MCF 10A (cell line): ENCODE data around the gene LSM2. TPM values are rescaled to one million over a fixed set of nuclear protein-coding genes. Genes with fewer than 3 reads are reported as not detected.
A peak's percentile ranks its signal among the peaks of the same experiment; 100 is the strongest.

Experiments used
- BruUV-seq: library from RNA; stranded (reverse); fragments of 400-500 nt; replicated peaks from 2 replicates; lab custom pipeline; 2021; lab: Mats Ljungman, UMichigan
- CTCF ChIA-PET: fragments of 300-600 bp; sonication (Branson Sonifier 250); formaldehyde crosslinking; extraction: SDS; loops from one replicate; lab custom pipeline; 2021; ENCODE audit warnings: antibody characterized with exemption, inconsistent platforms; lab: Yijun Ruan, JAX
- POLR2A ChIA-PET: fragments of 300-600, 350-650 bp; sonication (Branson Sonifier 250); formaldehyde crosslinking; extraction: SDS; loops from one replicate; lab custom pipeline; 2020; ENCODE audit warnings: antibody characterized with exemption, inconsistent platforms; lab: Yijun Ruan, JAX
- DNase-seq: peaks from one replicate; pipeline ENCODE4 v3.0.0-alpha.2; 2018; ENCODE audit not compliant: unreplicated experiment
- H3K27ac Mint-ChIP-seq: one replicate; pipeline ENCODE4 v1.8.0; 2022; ENCODE audit warnings: mild to moderate bottlenecking, low read depth, mixed read lengths; ENCODE audit not compliant: unreplicated experiment
- H3K27me3 Mint-ChIP-seq: one replicate; pipeline ENCODE4 v1.8.0; 2022; ENCODE audit warnings: mixed read lengths; ENCODE audit not compliant: insufficient read depth, unreplicated experiment
- H3K36me3 Mint-ChIP-seq: one replicate; pipeline ENCODE4 v1.8.0; 2022; ENCODE audit warnings: mild to moderate bottlenecking, moderate library complexity, mixed read lengths; ENCODE audit not compliant: insufficient read depth, unreplicated experiment
- H3K4me1 Mint-ChIP-seq: one replicate; pipeline ENCODE4 v1.8.0; 2022; ENCODE audit warnings: mixed read lengths; ENCODE audit not compliant: insufficient read depth, unreplicated experiment
- H3K4me3 Mint-ChIP-seq: one replicate; pipeline ENCODE4 v1.8.0; 2022; ENCODE audit warnings: mild to moderate bottlenecking, moderate library complexity, mixed read lengths; ENCODE audit not compliant: unreplicated experiment
- H3K9me3 Mint-ChIP-seq: one replicate; pipeline ENCODE4 v1.8.0; 2022; ENCODE audit warnings: mixed read lengths; ENCODE audit not compliant: unreplicated experiment
- intact Hi-C: fragments of 100-400 bp; cut with micrococcal nuclease; formaldehyde crosslinking; loops from 2 replicates; pipeline ENCODE4 v1.14.1; 2022
- total RNA-seq: library from RNA; stranded (reverse); gene quantifications from 2 replicates; pipeline ENCODE4 v1.2.3, GENCODE V29; 2022
- TF ChIP-seq, protein P1 (sequence below): fragments of 200-600 bp; IDR thresholded peaks from one replicate; pipeline ENCODE4 v1.8.0; 2022; ENCODE audit warnings: antibody characterized with exemption, mild to moderate bottlenecking; ENCODE audit not compliant: unreplicated experiment

Gene LSM2
- total RNA-seq, 1 experiment from 2014 or later = 47.4 TPM

DNA sequence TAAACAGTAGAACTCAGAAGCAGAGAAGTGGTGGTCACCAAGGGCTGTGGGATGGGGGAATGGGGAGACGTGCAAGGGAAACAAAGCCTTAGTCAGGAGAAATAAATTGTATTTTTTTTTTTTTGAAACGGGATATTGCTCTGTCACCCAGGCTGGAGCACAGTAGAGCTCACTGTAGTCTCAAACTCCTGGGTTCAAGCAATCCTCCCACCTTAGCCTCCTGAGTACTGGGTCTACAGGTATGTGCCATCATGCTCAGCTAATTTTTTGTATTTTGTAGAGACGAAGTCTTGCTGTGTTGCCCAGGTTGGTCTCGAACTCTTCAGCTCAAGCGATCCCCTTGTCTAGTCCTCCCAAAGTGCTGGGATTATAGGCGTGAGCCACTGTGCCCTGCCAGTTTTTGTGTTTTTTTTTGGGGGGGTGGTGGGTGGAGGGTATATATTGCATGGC, 24.1 kb upstream of the LSM2 start:
- DNase-seq = no peak
- intact Hi-C loops = loop anchor here (1.0 to 10.0 kb wide), 5 partner anchors 36 to 151 kb away; partner anchors contain the start of genes DDAH2, NELFE, SKIC2 and VARS1
- peak overlapping the region; percentile 94 for H3K4me3 Mint-ChIP-seq
- H3K27ac Mint-ChIP-seq = peak overlapping the region; percentile 90
- POLR2A ChIA-PET = interaction anchor here (0.6 to 11.2 kb wide), 18 partner anchors 8 to 1141 kb away, joined by 3 to 202 read pairs (median 12); partner anchors contain the start of genes ABHD16A, BAG6, C6orf47 and CLIC1
- H3K4me1 Mint-ChIP-seq = peaks cover 6% of the 10 kb centered on the region
- CTCF ChIA-PET = interaction anchor here (0.6 to 2.0 kb wide), 12 partner anchors 12 to 433 kb away, joined by 3 to 8 read pairs (median 3); partner anchors contain the start of genes HSPA1A, HSPA1L and LSM2
- H3K36me3 Mint-ChIP-seq = peaks cover 30% of the 10 kb centered on the region
- TF ChIP-seq, protein P1, sequence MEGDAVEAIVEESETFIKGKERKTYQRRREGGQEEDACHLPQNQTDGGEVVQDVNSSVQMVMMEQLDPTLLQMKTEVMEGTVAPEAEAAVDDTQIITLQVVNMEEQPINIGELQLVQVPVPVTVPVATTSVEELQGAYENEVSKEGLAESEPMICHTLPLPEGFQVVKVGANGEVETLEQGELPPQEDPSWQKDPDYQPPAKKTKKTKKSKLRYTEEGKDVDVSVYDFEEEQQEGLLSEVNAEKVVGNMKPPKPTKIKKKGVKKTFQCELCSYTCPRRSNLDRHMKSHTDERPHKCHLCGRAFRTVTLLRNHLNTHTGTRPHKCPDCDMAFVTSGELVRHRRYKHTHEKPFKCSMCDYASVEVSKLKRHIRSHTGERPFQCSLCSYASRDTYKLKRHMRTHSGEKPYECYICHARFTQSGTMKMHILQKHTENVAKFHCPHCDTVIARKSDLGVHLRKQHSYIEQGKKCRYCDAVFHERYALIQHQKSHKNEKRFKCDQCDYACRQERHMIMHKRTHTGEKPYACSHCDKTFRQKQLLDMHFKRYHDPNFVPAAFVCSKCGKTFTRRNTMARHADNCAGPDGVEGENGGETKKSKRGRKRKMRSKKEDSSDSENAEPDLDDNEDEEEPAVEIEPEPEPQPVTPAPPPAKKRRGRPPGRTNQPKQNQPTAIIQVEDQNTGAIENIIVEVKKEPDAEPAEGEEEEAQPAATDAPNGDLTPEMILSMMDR = no peak
- H3K9me3 Mint-ChIP-seq = no peaks in the 10 kb centered on the region
- no peaks in the 10 kb centered on the region for H3K27me3 Mint-ChIP-seq
- no TSS peak for BruUV-seq

DNA sequence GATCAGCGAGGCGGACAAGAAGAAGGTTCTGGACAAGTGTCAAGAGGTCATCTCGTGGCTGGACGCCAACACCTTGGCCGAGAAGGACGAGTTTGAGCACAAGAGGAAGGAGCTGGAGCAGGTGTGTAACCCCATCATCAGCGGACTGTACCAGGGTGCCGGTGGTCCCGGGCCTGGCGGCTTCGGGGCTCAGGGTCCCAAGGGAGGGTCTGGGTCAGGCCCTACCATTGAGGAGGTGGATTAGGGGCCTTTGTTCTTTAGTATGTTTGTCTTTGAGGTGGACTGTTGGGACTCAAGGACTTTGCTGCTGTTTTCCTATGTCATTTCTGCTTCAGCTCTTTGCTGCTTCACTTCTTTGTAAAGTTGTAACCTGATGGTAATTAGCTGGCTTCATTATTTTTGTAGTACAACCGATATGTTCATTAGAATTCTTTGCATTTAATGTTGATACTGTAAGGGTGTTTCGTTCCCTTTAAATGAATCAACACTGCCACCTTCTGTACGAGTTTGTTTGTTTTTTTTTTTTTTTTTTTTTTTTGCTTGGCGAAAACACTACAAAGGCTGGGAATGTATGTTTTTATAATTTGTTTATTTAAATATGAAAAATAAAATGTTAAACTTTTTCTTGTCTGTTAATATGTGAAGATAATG, 23.0 kb upstream of the LSM2 start:
- Mint-ChIP-seq H3K36me3 (peaks cover 19% of the 10 kb centered on the region), H3K4me3 (peak overlapping the region; percentile 94), H3K9me3 (no peaks in the 10 kb centered on the region), H3K27ac (peak overlapping the region; percentile 90), H3K4me1 (peaks cover 12% of the 10 kb centered on the region), H3K27me3 (no peaks in the 10 kb centered on the region)
- TF ChIP-seq, protein P1 = peak; percentile 37
- ChIA-PET POLR2A (interaction anchor here (0.6 to 11.2 kb wide), 16 partner anchors 7 to 1142 kb away, joined by 3 to 202 read pairs (median 19); partner anchors contain the start of genes ABHD16A, BAG6, C6orf47 and CLIC1), CTCF (interaction anchor here (0.6 to 1.4 kb wide), 15 partner anchors 11 to 231 kb away, joined by 3 to 6 read pairs (median 4); partner anchors contain the start of genes HSPA1A and HSPA1L)
- BruUV-seq = no TSS peak
- DNase-seq = peak; percentile 70
- intact Hi-C loops = loop anchor here (1.0 to 10.0 kb wide), 5 partner anchors 35 to 149 kb away; partner anchors contain the start of genes DDAH2, NELFE, SKIC2 and VARS1

DNA sequence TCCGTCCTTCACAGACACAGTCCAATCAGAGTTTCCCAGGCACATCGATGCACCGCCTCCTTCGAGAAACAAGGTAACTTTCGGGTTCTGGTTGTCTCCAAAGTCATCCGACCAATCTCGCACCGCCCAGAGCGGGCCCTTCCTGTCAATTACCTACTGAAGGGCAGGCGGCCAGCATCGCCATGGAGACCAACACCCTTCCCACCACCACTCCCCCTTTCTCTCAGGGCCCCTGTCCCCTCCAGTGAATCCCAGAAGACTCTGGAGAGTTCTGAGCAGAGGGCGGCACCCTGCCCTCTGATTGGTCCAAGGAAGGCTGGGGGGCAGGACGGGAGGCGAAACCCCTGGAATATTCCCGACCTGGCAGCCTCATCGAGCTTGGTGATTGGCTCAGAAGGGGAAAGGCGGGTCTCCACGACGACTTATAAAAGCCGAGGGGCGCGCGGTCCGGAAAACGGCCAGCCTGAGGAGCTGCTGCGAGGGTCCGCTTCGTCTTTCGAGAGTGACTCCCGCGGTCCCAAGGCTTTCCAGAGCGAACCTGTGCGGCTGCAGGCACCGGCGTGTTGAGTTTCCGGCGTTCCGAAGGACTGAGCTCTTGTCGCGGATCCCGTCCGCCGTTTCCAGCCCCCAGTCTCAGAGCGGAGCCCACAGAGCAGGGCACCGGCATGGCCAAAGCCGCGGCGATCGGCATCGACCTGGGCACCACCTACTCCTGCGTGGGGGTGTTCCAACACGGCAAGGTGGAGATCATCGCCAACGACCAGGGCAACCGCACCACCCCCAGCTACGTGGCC, 20.7 kb upstream of the LSM2 start, which contains the start of gene HSPA1B:
HSPA1B (plus strand) TSS at position 453 of the 794 bp plus-strand sequence; CDS start at position 666, 213 bp downstream.
- no TSS peak for BruUV-seq
- H3K4me3 Mint-ChIP-seq = peak within 1 kb of the TSS; percentile 78
- no peaks in the 10 kb centered on the region for H3K27me3 Mint-ChIP-seq
- ChIA-PET POLR2A (interaction anchor here (0.5 to 11.3 kb wide), 41 partner anchors 7 to 1212 kb away, joined by 3 to 202 read pairs (median 5); partner anchors contain the start of genes ABHD16A, ATP6V1G2, BAG6 and C6orf47), CTCF (interaction anchor here (0.6 to 1.0 kb wide), 5 partner anchors 21 to 99 kb away, joined by 3 to 4 read pairs (median 3); partner anchors contain the start of genes CLIC1 and LSM2)
- peaks cover 14% of the 10 kb centered on the region for H3K36me3 Mint-ChIP-seq
- peaks cover 13% of the 10 kb centered on the region for H3K4me1 Mint-ChIP-seq
- intact Hi-C loops = no loop called here
- DNase-seq = peak; percentile 100
- H3K27ac Mint-ChIP-seq = peak within 1 kb of the TSS; percentile 99
- no peaks in the 10 kb centered on the region for H3K9me3 Mint-ChIP-seq
- TF ChIP-seq, protein P1 = no peak
